Suppressor macrophage (primary cell): ENCODE results near the gene FOXD3.

Experiments
- DNase-seq, 4 experiments: peaks; one replicate each; pipeline ENCODE4 v3.0.0-alpha.2; 2020 to 2022
- total RNA-seq, 17 experiments: gene quantifications; one replicate each; lab custom pipeline; 2026; ENCODE audit warnings: mixed read lengths in 6 of 17, inconsistent platforms in 3 of 17; lab: John Stamatoyannopoulos, UW

The FOXD3 gene
- 0 to 1.3 (median 0) reads per million in 17 experiments for total RNA-seq

- peak; percentile 57 to 73 (median 60) for DNase-seq
These were observed at the start of gene FOXD3 for GRCh38 chr1:63322114-63322943. FOXD3 (plus strand) TSS chr1:63322567; CDS start chr1:63323059, 492 bp downstream.

- DNase-seq: no peak
These were observed 49.6 kb upstream of the FOXD3 start for GRCh38 chr1:63272811-63273210.

DNA sequence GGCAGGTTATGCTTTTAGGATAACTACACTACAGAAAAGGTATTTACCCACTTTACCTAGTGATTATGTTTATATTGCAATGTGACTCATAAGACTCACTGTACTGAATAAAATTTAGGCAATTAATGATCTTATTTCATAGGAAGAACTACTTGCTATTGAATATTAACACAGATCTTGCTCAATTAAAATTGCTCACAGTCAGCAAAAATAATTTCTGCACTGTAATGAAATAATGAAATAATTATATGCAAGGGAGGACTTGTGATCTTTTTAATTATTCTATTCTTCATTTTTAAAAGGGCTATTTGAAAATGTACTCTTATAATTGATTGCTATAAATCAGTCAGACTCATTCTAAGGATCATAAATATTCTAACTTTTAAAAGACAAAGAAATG lies 48.0 kb upstream of the FOXD3 start:
- no peak for DNase-seq

DNA sequence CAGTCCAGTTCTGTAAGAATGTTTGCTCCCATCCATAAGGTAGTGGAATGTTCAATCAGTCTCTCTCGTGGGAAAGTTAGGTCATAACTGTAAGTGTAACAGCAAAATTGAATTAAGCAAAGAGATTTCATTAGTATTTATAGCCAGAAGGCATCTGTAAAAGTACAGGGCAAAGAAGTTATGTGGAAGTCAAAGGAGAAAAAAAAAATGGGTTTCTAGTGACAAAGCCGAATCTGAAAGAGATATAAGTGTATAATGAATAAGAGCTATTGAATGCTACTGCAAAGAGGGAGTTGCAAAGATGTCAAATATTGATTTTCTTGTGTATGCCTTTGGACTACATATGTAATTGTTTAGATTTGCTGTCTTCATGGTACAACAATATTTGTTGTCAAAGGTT lies 47.4 kb upstream of the FOXD3 start:
- no peak for DNase-seq

GRCh38 chr1:63276624-63277023 lies 45.7 kb upstream of the FOXD3 start:
- DNase-seq: no peak

- DNase-seq: no peak
These were observed 44.9 kb upstream of the FOXD3 start for GRCh38 chr1:63277195-63278192.

GRCh38 chr1:63281753-63282152 lies 40.6 kb upstream of the FOXD3 start:
- no peak for DNase-seq

DNA sequence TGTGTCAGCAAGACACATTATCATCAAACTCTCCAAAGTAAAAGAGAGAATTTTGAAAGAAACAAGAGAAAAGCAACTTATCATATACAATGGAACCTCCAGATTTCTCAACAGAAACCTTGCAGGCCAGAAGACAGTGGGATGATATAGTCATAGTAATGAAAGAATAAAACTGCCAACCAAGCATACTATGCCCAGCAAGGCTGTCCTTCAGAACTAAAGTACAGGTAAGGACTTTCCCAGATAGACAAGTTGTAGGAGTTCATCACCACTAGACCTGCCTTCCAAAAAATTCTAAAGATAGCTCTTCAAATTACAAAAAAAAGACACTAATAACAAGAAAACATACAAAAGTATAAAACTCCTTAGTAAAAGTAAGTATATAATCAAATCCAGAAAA lies 33.2 kb upstream of the FOXD3 start:
- no peak for DNase-seq

DNA sequence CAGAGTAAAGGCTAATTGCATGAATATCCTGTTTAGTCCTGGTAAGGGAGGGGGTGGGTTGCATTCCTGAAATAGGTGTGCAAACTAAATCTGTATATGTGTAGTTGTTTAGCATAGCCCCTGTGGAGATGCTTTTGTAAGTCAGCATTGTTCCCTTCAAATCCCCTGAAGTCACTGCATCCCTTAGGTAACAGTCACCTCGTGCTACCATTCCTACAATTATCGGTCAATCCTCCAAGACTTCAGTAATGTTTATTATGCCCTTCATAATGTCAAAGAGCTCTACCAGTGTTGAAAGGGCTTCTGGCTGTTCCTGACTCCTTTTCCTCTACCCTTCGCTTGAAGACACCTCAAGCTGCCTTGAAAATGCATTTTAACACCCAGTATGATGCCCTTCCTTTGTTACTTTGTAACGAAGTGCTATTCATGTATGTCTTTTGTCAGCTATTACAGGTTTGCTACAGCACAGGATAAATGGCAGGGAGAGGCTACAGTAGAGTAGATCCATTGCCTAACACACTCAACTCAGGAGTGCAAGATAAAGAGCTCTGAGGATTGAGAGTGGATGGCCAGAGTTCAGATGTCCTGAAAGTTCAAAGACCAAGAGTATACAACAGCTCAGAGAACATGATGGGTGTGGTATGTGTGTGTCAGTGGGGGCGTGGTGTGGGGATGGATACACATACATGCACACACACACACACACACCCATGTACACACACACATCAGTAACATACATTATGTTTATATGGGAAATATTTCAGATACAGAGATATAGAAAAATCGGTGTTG lies 27.4 kb upstream of the FOXD3 start:
- DNase-seq: no peak

GRCh38 chr1:63304410-63304809 lies 18.0 kb upstream of the FOXD3 start:
- no peak for DNase-seq

- no peak for DNase-seq
These were observed 17.3 kb upstream of the FOXD3 start for GRCh38 chr1:63305043-63305442.

- no peak for DNase-seq
These were observed 15.1 kb upstream of the FOXD3 start for GRCh38 chr1:63307196-63307794.

GRCh38 chr1:63316598-63316983 lies 5.8 kb upstream of the FOXD3 start:
- DNase-seq: no peak

- DNase-seq: peak; percentile 88 to 94 (median 91)
These were observed 5.2 kb upstream of the FOXD3 start for GRCh38 chr1:63316984-63317816.

- DNase-seq: no peak
These were observed 4.6 kb upstream of the FOXD3 start for GRCh38 chr1:63317817-63318152.

DNA sequence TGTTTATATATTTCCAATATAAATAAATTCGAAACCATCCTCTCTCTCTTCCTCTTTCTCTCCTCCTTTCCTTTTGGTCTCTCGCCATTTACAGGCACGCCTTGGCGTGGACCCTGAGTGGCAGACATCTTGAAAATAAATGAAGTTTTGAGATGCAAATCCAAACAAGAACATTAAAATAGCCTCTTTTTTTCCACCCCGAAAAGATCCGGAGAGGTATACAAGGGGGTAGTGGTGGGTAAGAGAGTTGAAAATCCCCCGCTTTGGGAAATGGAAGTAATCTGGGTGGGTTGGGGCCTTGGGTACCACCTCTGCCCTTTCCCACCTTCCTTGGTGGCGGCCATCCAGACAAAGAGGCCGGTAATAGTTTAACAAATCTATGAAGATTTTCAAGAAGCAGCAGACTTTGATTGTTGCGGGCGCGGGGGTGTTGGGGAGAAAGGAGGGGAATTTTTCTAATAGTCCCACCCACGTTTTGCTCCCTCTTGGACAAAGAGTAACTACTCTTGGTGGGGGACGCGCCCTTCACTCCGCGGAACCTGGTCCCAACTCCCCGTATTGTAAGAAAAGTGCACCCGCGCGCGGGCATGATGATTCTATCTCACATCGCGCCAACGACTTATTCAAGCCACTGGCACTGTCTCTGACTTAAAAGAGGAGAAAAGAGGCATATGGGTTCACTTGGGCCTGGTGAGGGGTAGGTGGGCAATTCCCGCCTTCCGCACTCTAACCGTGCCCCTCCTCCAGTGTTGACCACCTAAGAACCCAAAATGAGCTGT lies 4.0 kb upstream of the FOXD3 start:
- no peak for DNase-seq

GRCh38 chr1:63319046-63320021 lies 3.0 kb upstream of the FOXD3 start:
- DNase-seq: peak in 1 of 4 experiments; percentile 29

GRCh38 chr1:63320022-63320721 lies 2.2 kb upstream of the FOXD3 start:
- peak in 2 of 4 experiments; percentile 36 to 48 for DNase-seq
